NCI-H2227 (cell line): ENCODE measurements around the gene TMEM143.
"Not testable (repeated sequence)": the region's sequence is repeated elsewhere in the genome, so short reads cannot be mapped to it uniquely, and the experiment has no call there.

Source experiments
- DNase-seq: peaks from one replicate; lab custom pipeline; 2025; ENCODE audit not compliant: unreplicated experiment; lab: John Stamatoyannopoulos, UW

Gene TMEM143

GRCh38 chr19:48363810-48364597 is at the start of gene TMEM143, which contains the start of gene SYNGR4:
Gene TMEM143, minus strand, starts transcription at chr19:48363940. Its CDS starts 20 bp downstream, at chr19:48363920.
Gene SYNGR4, plus strand, starts transcription at chr19:48364367. Its CDS starts 1,476 bp downstream, at chr19:48365843.
- DNase-seq, result peak; percentile 99

GRCh38 chr19:48405850-48406249 is 42.1 kb upstream of the TMEM143 start:
- no peak for DNase-seq

GRCh38 chr19:48405010-48405659 is 41.4 kb upstream of the TMEM143 start:
- DNase-seq, result no peak

GRCh38 chr19:48403606-48404005 is 39.9 kb upstream of the TMEM143 start:
- peak; percentile 55 for DNase-seq

GRCh38 chr19:48401287-48401686 is 37.5 kb upstream of the TMEM143 start:
- DNase-seq, result no peak

- no peak for DNase-seq
Measured at GRCh38 chr19:48400018-48400742, 36.4 kb upstream of the TMEM143 start.

- peak; percentile 71 for DNase-seq
Measured at GRCh38 chr19:48398375-48399235, 34.9 kb upstream of the TMEM143 start.

GRCh38 chr19:48398102-48398374 is 34.3 kb upstream of the TMEM143 start:
- no peak for DNase-seq

- no peak for DNase-seq
Measured at GRCh38 chr19:48397263-48398101, 33.7 kb upstream of the TMEM143 start.

- no peak for DNase-seq
Measured at GRCh38 chr19:48396824-48397176, 33.1 kb upstream of the TMEM143 start.

GRCh38 chr19:48396016-48396823 is 32.5 kb upstream of the TMEM143 start:
- DNase-seq, result no peak

GRCh38 chr19:48395499-48395898 is 31.8 kb upstream of the TMEM143 start:
- DNase-seq, result no peak

- DNase-seq, result no peak
Measured at GRCh38 chr19:48395170-48395455, 31.4 kb upstream of the TMEM143 start.

GRCh38 chr19:48394331-48395169 is 30.8 kb upstream of the TMEM143 start:
- DNase-seq, result no peak

GRCh38 chr19:48393559-48394330 is 30.0 kb upstream of the TMEM143 start, which contains the start of gene GRIN2D:
Gene GRIN2D, plus strand, starts transcription at chr19:48393668. Its CDS starts 4,725 bp downstream, at chr19:48398393.
- peak; percentile 44 for DNase-seq

GRCh38 chr19:48392860-48393558 is 29.3 kb upstream of the TMEM143 start:
- DNase-seq, result no peak

- not testable (repeated sequence) for DNase-seq
Measured at GRCh38 chr19:48392006-48392344, 28.2 kb upstream of the TMEM143 start.
